Osteoblast (primary cell): Measurements from ENCODE around the gene TM7SF2. TPM values are rescaled to one million over a fixed set of nuclear protein-coding genes. Genes with fewer than 3 reads are reported as not detected.

ENCODE experiments used
- DNase-seq: peaks from one replicate; pipeline ENCODE4 v3.0.0; 2011; ENCODE audit warnings: low spot score, mixed read lengths; ENCODE audit not compliant: insufficient read length; ENCODE audit errors: missing footprints
- H2AFZ ChIP-seq: 2 replicates; pipeline ENCODE4 v1.6.0; 2011; ENCODE audit warnings: mild to moderate bottlenecking, low read length
- H3K27ac ChIP-seq: 2 replicates; pipeline ENCODE4 v1.5.1; 2011; ENCODE audit warnings: mild to moderate bottlenecking, low read depth, low read length, moderate library complexity
- H3K27me3 ChIP-seq: 2 replicates; pipeline ENCODE4 v1.6.0; 2012; ENCODE audit warnings: mild to moderate bottlenecking, control low read depth, inconsistent platforms, low read length, moderate library complexity; ENCODE audit not compliant: insufficient read depth
- H3K36me3 ChIP-seq: 2 replicates; pipeline ENCODE4 v1.5.1; 2011; ENCODE audit warnings: mild to moderate bottlenecking, low read length, control low read depth, moderate library complexity; ENCODE audit not compliant: insufficient read depth
- H3K4me1 ChIP-seq: 2 replicates; pipeline ENCODE4 v1.5.1; 2011; ENCODE audit warnings: mild to moderate bottlenecking, low read length, control low read depth, moderate library complexity; ENCODE audit not compliant: insufficient read depth
- H3K4me2 ChIP-seq: 2 replicates; pipeline ENCODE4 v1.6.0; 2011; ENCODE audit warnings: mild to moderate bottlenecking, low read length; ENCODE audit not compliant: insufficient read depth
- H3K4me3 ChIP-seq: fragments of 200-600 bp; sonication (generic); 3 replicates; pipeline ENCODE4 v1.5.1; 2012; ENCODE audit warnings: mild to moderate bottlenecking, low read length, inconsistent platforms; ENCODE audit not compliant: insufficient read depth
- H3K79me2 ChIP-seq: 2 replicates; pipeline ENCODE4 v1.6.0; 2012; ENCODE audit warnings: mild to moderate bottlenecking, low read length, control low read depth, inconsistent platforms; ENCODE audit not compliant: insufficient read depth
- H3K9me3 ChIP-seq: 2 replicates; pipeline ENCODE4 v1.5.1; 2011; ENCODE audit warnings: low read depth, low read length, control low read depth
- H4K20me1 ChIP-seq: 2 replicates; pipeline ENCODE4 v1.6.0; 2012; ENCODE audit warnings: mild to moderate bottlenecking, low read length, control low read depth; ENCODE audit not compliant: insufficient read depth
- total RNA-seq: library from RNA; depleted of rRNA; stranded (reverse); fragments of >200 nt; gene quantifications from 2 replicates; pipeline ENCODE4 v1.2.3, GENCODE V29; 2012
- TF ChIP-seq, protein P1 (sequence below): IDR thresholded peaks from 2 replicates; pipeline ENCODE4 v1.5.1; 2011; ENCODE audit warnings: mild to moderate bottlenecking, low read depth, low read length, moderate library complexity; ENCODE audit errors: extremely low read depth

The TM7SF2 gene
- total RNA-seq, 1 donor: 10.1 TPM

DNA sequence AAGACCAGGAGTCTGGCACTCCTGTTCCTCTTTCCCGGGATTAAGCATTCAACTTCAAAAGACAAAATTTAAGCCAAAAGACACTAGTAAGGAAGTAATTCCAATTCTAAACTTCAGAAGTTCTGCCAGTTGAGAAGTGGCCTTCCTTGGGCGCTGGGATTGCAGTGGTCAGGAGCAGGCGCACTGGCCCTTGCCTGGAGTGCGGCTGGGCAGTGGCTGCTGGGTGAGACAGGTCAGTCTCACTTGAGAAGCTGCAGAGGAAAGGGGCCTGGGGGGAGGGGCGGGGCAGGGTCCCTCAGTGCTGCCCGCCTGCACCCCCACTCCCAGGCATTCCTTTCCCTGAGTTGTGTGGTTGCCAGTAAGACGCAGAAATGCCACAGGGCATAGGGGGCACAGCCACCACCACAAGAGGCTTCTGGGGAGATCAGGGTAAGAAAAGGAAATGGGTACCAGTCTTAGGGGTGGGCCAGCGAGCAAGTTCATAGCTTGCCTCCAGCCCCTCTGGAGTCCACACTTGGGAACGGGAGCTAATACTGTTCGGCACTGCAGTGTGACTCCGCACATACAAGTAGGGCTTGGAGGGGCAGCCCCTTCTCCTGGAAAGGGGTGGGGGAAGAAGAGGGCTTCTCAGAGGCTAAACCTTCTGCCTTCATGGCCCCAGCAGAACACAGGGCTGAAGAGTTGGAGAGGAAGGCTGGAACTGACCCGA, 16.0 kb downstream of the TM7SF2 start:
- H3K79me2 ChIP-seq: peaks cover 48% of the 10 kb centered on the region
- no peak overlapping the region for H3K4me3 ChIP-seq
- H3K27ac ChIP-seq: no peak overlapping the region
- peaks cover 7% of the 10 kb centered on the region for H3K4me1 ChIP-seq
- peaks cover 28% of the 10 kb centered on the region for H4K20me1 ChIP-seq
- no peaks in the 10 kb centered on the region for H3K9me3 ChIP-seq
- H3K4me2 ChIP-seq: no peak overlapping the region
- no peak overlapping the region for H2AFZ ChIP-seq
- H3K27me3 ChIP-seq: no peaks in the 10 kb centered on the region
- TF ChIP-seq, protein P1, sequence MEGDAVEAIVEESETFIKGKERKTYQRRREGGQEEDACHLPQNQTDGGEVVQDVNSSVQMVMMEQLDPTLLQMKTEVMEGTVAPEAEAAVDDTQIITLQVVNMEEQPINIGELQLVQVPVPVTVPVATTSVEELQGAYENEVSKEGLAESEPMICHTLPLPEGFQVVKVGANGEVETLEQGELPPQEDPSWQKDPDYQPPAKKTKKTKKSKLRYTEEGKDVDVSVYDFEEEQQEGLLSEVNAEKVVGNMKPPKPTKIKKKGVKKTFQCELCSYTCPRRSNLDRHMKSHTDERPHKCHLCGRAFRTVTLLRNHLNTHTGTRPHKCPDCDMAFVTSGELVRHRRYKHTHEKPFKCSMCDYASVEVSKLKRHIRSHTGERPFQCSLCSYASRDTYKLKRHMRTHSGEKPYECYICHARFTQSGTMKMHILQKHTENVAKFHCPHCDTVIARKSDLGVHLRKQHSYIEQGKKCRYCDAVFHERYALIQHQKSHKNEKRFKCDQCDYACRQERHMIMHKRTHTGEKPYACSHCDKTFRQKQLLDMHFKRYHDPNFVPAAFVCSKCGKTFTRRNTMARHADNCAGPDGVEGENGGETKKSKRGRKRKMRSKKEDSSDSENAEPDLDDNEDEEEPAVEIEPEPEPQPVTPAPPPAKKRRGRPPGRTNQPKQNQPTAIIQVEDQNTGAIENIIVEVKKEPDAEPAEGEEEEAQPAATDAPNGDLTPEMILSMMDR: no peak
- DNase-seq: no peak
- H3K36me3 ChIP-seq: peaks cover 79% of the 10 kb centered on the region

DNA sequence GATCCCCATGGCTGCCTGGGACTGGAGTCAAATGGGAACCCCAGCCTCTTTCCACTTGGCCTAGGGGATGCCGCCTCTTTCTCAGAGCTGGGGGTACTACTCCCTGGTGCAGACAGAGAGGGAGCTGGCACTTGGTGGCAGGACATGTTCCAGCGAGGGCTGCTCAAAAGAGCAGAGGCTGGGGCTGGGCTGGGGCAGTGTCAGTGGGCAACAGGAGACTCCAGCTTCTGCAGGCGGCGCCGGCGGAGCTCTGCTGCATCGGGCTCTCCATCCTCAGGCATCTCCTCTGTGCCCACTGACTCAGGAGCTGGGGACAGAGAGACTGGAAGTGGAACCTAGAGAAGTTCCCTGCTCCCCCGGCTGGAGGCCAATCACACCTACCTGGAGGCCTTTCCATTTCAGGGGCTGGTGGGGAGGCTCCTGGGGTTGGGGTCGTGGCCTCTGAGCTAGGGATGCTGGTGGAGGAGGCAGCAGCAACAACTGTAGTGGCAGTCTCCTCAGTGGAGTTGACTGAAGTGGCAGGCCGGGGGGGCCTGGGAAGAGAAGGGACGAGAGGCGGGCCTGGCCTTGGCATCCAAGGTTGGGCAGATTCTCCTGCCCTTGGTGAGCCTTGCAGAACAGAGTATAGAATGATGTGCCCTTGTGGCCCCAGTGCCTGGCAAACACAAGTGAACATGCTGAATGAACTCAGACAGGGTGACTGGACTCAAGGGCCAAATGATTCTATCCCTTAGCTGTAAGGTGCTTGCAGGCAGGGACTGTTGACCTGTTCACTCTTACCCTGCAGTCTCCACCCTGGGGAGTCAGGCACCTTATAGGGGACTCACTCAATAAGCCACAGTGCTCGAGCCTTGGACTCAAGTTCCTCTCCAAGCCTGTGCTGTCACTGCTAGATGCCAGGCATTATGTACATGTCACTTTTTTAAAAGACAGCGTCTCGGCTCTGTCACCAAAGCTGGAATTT, 16.8 kb downstream of the TM7SF2 start:
- Histone ChIP-seq H3K4me3 (no peak overlapping the region), H3K4me2 (no peak overlapping the region), H2AFZ (no peak overlapping the region), H4K20me1 (peaks cover 37% of the 10 kb centered on the region), H3K36me3 (peaks cover 82% of the 10 kb centered on the region), H3K9me3 (no peaks in the 10 kb centered on the region), H3K27me3 (no peaks in the 10 kb centered on the region), H3K79me2 (peaks cover 49% of the 10 kb centered on the region), H3K27ac (no peak overlapping the region), H3K4me1 (peaks cover 10% of the 10 kb centered on the region)
- DNase-seq: peak; percentile 62
- TF ChIP-seq, protein P1: no peak

DNA sequence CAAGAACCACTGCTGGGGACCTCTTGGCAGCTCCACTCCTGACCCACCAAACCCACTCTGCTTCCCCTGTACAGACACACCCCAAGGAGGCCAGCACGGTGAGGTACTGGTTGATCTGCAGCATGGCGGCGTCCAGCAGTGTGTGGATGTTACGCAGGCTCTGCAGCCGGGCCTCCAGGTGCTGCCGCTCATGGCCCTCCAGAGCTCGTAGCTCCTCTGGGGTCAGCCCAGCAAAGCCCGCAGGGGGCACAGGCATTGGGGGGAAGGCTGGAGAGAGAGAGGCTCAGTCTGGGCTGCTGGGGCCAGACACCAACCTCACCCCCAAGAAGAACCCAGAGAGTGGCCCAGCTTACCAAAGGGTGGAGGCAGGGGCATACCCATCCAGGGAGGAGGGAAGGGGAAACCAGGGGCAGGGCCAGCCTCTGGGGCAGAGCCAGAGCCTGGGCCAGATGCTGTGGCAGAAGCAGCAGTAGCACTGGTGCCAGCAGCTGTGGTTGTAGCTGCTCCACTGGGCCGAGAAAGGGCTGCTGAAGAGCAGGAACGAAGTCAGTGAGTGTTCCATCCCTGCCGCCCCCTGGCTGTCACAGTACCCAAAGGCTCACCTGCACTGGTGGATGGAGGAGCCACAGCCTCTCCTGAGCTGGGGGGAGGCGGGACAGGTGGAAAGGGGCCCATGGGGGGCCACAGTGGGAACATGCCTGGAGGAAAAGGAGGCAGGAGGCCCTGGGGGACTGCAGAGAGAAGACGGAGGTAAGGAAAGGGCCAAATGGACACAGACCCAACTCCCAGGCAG, 18.2 kb downstream of the TM7SF2 start:
- Histone ChIP-seq H4K20me1 (peaks cover 41% of the 10 kb centered on the region), H3K36me3 (peaks cover 75% of the 10 kb centered on the region), H3K27me3 (no peaks in the 10 kb centered on the region), H3K27ac (no peak overlapping the region), H3K79me2 (peaks cover 52% of the 10 kb centered on the region), H2AFZ (no peak overlapping the region), H3K4me1 (peaks cover 13% of the 10 kb centered on the region), H3K4me2 (no peak overlapping the region), H3K4me3 (no peak overlapping the region), H3K9me3 (no peaks in the 10 kb centered on the region)
- peak; percentile 49 for DNase-seq
- TF ChIP-seq, protein P1: no peak
